HEK293 (cell line): Measurements from ENCODE around the gene RAG1.
"Not testable (repeated sequence)": the region's sequence is repeated elsewhere in the genome, so short reads cannot be mapped to it uniquely, and the experiment has no call there.

Source experiments
- CTCF ChIA-PET: fragments of 350-600 bp; formaldehyde crosslinking; extraction: SDS; loops from one replicate; lab custom pipeline; 2021; ENCODE audit warnings: antibody characterized with exemption; lab: Yijun Ruan, JAX
- POLR2A ChIA-PET: fragments of 300-600 bp; formaldehyde crosslinking; extraction: SDS; loops from one replicate; lab custom pipeline; 2020; ENCODE audit warnings: antibody characterized with exemption, inconsistent platforms; lab: Yijun Ruan, JAX
- H3K27ac ChIP-seq: fragments of 200-500 bp; sonication (Bioruptor generic); 2 replicates; pipeline ENCODE4 v1.5.1; 2014; ENCODE audit warnings: low read depth, low read length, control low read depth, inconsistent platforms; ENCODE audit errors: extremely low read depth
- H3K36me3 ChIP-seq, 2 experiments: fragments of 200-500 bp in 1 of 2; sonication (Bioruptor generic) in 1 of 2; 1 replicate in 1 of 2; 2 replicates in 1 of 2; pipeline ENCODE4 v1.5.1; 2014 to 2017; ENCODE audit warnings: inconsistent platforms in 2 of 2, low read length in 2 of 2; ENCODE audit not compliant: control insufficient read depth in 2 of 2, insufficient read depth in 1 of 2
- H3K4me1 ChIP-seq: fragments of 200-500 bp; sonication (Bioruptor generic); 2 replicates; pipeline ENCODE4 v1.5.1; 2014; ENCODE audit warnings: mild to moderate bottlenecking, low read length, inconsistent platforms; ENCODE audit not compliant: control insufficient read depth, insufficient read depth
- H3K4me3 ChIP-seq: 2 replicates; pipeline ENCODE4 v1.5.1; 2011; ENCODE audit warnings: low read depth, mild to moderate bottlenecking, control low read depth, low read length, moderate library complexity
- H3K9me3 ChIP-seq: fragments of 200-500 bp; sonication (Bioruptor generic); 2 replicates; pipeline ENCODE4 v1.5.1; 2014; ENCODE audit warnings: low read depth, low read length, inconsistent platforms; ENCODE audit not compliant: control insufficient read depth, insufficient read depth
- BCL11B ChIP-seq: fragments of 450-650 bp; formaldehyde crosslinking; IDR thresholded peaks from 2 replicates; pipeline ENCODE4 v1.5.1; 2016; ENCODE audit warnings: low read depth, missing biosample characterization, missing genetic modification characterization
- PRDM2 ChIP-seq: fragments of 450-650 bp; formaldehyde crosslinking; IDR thresholded peaks from 2 replicates; pipeline ENCODE4 v1.5.1; 2016; ENCODE audit warnings: missing biosample characterization, missing genetic modification characterization, borderline replicate concordance
- SALL2 ChIP-seq: fragments of 450-650 bp; formaldehyde crosslinking; IDR thresholded peaks from 2 replicates; pipeline ENCODE4 v1.5.0; 2017; ENCODE audit warnings: missing biosample characterization, mild to moderate bottlenecking, missing genetic modification characterization, borderline replicate concordance
- SP7 ChIP-seq: fragments of 450-650 bp; formaldehyde crosslinking; IDR thresholded peaks from 2 replicates; pipeline ENCODE4 v1.5.1; 2016; ENCODE audit warnings: missing biosample characterization, missing genetic modification characterization
- TRIM28 ChIP-seq: IDR thresholded peaks from 2 replicates; pipeline ENCODE4 v1.6.1; 2011; ENCODE audit warnings: low read length, control low read depth, borderline replicate concordance
- ZBTB11 ChIP-seq: fragments of 450-650 bp; formaldehyde crosslinking; conservative IDR thresholded peaks from 2 replicates; pipeline ENCODE4 v1.5.1; 2016; ENCODE audit warnings: low read depth, missing biosample characterization, missing genetic modification characterization
- ZNF155 ChIP-seq: fragments of 450-650 bp; formaldehyde crosslinking; IDR thresholded peaks from 2 replicates; pipeline ENCODE4 v1.5.1; 2016; ENCODE audit warnings: missing biosample characterization, missing genetic modification characterization
- ZNF433 ChIP-seq: fragments of 450-650 bp; formaldehyde crosslinking; IDR thresholded peaks from 2 replicates; pipeline ENCODE4 v1.5.1; 2016; ENCODE audit warnings: missing biosample characterization, missing genetic modification characterization, low read depth
- ZNF610 ChIP-seq: fragments of 450-650 bp; formaldehyde crosslinking; IDR thresholded peaks from 2 replicates; pipeline ENCODE4 v1.5.1; 2016; ENCODE audit warnings: missing biosample characterization, missing genetic modification characterization, borderline replicate concordance
- ZSCAN23 ChIP-seq: fragments of 450-650 bp; formaldehyde crosslinking; IDR thresholded peaks from 2 replicates; pipeline ENCODE4 v1.5.1; 2016; ENCODE audit warnings: missing biosample characterization, missing genetic modification characterization

RAG1 gene

DNA sequence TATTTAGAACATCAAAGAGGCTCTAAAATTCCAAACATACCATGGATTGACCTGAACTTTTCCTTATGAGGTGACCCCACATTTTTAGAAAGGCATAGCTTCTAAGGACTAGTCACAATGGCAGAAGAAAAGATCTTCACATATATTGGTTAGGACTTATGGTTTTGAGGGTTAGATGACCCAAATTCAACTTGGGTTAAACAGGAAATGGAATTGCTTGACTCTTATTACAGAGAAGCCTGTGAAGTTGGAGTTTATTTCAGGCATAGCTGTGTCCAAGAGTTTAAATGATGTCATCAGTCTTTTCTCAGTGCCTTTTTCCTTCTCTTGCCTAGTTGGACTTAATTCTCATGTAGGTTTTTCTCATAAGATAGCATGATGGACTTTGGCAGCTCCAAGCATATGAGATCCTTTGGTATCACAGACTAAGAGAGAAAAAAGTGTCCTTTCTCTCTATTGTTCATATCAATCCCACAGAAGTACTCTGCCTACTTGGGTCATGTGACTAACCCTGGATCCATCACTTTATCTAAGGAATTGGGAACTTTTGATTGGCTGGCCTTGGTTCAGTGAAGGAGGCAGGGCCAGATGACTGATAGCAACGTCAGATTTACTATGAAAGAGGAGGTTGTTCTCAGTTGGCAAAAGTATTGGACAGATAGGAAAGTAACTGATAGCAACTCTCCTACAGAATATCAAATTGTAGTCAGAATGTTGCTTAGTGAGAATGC is 17.3 kb upstream of the RAG1 start (continued):
- TF ChIP-seq PRDM2 (tag by site-specific recombination) = no peak
- no peak for TF ChIP-seq SP7

DNA sequence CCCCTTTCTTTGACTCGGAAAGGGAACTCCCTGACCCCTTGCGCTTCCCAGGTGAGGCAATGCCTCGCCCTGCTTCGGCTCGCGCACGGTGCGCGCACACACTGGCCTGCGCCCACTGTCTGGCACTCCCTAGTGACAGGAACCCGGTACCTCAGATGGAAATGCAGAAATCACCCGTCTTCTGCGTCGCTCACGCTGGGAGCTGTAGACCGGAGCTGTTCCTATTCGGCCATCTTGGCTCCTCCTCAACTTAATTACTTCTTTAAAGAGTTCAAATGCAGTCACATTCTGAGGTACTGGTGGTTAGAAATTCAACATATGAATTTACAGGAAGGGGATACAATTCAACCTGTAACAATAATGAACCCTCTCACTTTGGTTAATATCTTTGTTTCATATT is 10.4 kb upstream of the RAG1 start:
- H3K27ac ChIP-seq, H3K4me3 ChIP-seq, H3K36me3 ChIP-seq, H3K4me1 ChIP-seq, CTCF ChIA-PET, POLR2A ChIA-PET, H3K9me3 ChIP-seq: not testable (repeated sequence)

GRCh38 chr11:36557991-36558390 is 9.8 kb upstream of the RAG1 start:
- no peaks in the 10 kb centered on the region for H3K4me1 ChIP-seq
- TF ChIP-seq ZNF433 (tag by site-specific recombination) (no peak), ZSCAN23 (no peak), SALL2 (tag by site-specific recombination) (no peak), ZNF155 (tag by site-specific recombination) (no peak), BCL11B (tag by site-specific recombination) (no peak), ZBTB11 (tag by site-specific recombination) (no peak), ZNF610 (tag by site-specific recombination) (no peak), TRIM28 (no peak)
- TF ChIP-seq, all 188 proteins: peak for 0
- CTCF ChIA-PET = no interaction called here
- H3K27ac ChIP-seq = no peak overlapping the region
- no peak overlapping the region for H3K4me3 ChIP-seq
- POLR2A ChIA-PET = no interaction called here
- no peaks in the 10 kb centered on the region for H3K9me3 ChIP-seq
- H3K36me3 ChIP-seq = no peaks in the 10 kb centered on the region
